GM23248 (cell line): ENCODE results near the gene PTS.

Source experiments
- EZH2 ChIP-seq: fragments of 200-600 bp; sonication (generic); IDR thresholded peaks from 2 replicates; pipeline ENCODE4 v1.6.1; 2018; ENCODE audit warnings: antibody characterized with exemption, mild to moderate bottlenecking; ENCODE audit not compliant: insufficient read depth, poor library complexity, severe bottlenecking
- EZH2phosphoT487 ChIP-seq: fragments of 200-600 bp; sonication (generic); IDR thresholded peaks from 2 replicates; pipeline ENCODE4 v1.6.1; 2018; ENCODE audit warnings: antibody characterized with exemption, moderate library complexity, mild to moderate bottlenecking, low read depth; ENCODE audit not compliant: insufficient read depth

- TF ChIP-seq EZH2: no peak
- TF ChIP-seq EZH2phosphoT487: no peak
Observed at GRCh38 chr11:112277941-112278340, 51.7 kb downstream of the PTS start.
